Medulla oblongata (tissue), 1 donor: ENCODE data around the gene DIABLO.
"Not testable (repeated sequence)": the region's sequence is repeated elsewhere in the genome, so short reads cannot be mapped to it uniquely, and the experiment has no call there.

Experiments used
- DNase-seq: peaks from one replicate; pipeline ENCODE4 v3.0.0-alpha.2; 2015; ENCODE audit errors: extremely low spot score

DIABLO gene

DNA sequence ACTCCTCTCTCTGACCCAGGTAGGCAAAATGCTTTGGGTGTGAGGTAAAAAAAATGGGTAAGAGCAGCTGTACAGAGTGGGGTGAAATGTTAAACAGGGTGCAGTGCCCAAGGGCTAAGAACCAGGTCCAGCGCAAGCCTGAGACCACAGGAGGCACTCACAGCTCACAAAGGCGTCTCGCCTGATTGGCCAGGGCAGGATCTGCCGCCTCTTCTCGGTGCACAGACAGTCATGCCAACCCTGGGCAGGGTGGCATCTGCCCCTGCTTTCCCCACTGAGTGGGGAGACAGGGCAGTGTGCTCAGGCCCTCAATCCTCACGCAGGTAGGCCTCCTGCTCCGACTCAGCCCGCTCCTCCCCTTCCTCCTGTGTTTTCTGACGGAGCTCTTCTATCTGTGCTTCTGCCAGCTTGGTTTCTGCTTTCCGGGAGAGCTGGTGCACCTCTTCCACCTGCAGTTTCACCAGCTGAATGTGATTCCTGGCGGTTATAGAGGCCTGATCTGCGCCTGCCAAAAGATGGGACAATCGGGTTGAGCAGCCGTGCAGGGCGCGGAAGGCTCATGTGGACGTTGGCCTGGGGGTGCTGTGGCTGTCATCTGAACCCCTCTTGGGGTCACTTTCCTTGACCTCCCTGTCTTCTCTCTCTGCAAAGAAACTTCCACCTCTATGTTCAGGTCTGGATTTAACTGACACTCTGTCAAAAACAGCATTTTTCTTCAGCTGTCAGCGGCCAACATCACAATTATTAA, 17.6 kb downstream of the DIABLO start:
- DNase-seq, result no peak

DNA sequence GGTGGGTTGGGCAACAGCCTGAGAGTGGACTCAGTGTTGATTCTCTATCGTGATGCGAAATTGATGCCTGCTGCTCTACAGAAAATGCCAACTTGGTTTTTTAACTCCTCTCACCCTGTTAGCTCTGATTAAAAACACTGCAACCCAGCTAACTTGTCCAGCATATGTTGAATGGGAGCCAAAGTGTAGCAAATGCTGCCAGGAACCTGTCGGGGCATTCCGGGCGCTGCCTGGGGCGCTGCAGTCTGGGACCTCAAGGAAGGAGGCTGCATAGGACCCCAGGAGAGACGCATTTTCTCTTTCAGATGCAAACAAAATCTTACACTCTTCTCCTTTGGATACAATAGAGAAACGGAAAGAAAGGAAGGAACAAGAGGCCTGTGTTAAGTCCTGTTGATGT, 18.5 kb downstream of the DIABLO start:
- no peak for DNase-seq

DNA sequence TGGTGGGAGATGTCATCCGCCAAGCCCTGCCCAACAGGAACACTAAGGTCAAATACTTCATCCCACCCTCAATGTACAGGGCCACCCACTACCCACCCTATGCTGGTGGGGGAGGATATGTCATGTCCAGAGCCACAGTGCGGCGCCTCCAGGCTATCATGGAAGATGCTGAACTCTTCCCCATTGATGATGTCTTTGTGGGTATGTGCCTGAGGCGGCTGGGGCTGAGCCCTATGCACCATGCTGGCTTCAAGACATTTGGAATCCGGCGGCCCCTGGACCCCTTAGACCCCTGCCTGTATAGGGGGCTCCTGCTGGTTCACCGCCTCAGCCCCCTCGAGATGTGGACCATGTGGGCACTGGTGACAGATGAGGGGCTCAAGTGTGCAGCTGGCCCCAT, 18.9 kb downstream of the DIABLO start:
- DNase-seq, result no peak

DNA sequence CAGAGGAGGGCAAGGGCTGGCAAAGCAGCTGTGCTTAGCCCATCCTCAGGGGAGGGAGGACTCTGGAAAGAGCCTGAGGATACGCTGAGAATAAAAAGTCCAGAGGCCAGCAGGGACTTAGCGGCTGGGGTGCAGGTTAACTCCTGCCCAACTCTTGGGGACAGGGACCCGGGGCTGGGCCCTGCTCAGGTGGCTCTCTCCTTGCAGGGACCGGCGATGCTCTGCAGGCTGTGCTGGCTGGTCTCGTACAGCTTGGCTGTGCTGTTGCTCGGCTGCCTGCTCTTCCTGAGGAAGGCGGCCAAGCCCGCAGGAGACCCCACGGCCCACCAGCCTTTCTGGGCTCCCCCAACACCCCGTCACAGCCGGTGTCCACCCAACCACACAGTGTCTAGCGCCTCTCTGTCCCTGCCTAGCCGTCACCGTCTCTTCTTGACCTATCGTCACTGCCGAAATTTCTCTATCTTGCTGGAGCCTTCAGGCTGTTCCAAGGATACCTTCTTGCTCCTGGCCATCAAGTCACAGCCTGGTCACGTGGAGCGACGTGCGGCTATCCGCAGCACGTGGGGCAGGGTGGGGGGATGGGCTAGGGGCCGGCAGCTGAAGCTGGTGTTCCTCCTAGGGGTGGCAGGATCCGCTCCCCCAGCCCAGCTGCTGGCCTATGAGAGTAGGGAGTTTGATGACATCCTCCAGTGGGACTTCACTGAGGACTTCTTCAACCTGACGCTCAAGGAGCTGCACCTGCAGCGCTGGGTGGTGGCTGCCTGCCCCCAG, 19.6 kb downstream of the DIABLO start:
- no peak for DNase-seq

DNA sequence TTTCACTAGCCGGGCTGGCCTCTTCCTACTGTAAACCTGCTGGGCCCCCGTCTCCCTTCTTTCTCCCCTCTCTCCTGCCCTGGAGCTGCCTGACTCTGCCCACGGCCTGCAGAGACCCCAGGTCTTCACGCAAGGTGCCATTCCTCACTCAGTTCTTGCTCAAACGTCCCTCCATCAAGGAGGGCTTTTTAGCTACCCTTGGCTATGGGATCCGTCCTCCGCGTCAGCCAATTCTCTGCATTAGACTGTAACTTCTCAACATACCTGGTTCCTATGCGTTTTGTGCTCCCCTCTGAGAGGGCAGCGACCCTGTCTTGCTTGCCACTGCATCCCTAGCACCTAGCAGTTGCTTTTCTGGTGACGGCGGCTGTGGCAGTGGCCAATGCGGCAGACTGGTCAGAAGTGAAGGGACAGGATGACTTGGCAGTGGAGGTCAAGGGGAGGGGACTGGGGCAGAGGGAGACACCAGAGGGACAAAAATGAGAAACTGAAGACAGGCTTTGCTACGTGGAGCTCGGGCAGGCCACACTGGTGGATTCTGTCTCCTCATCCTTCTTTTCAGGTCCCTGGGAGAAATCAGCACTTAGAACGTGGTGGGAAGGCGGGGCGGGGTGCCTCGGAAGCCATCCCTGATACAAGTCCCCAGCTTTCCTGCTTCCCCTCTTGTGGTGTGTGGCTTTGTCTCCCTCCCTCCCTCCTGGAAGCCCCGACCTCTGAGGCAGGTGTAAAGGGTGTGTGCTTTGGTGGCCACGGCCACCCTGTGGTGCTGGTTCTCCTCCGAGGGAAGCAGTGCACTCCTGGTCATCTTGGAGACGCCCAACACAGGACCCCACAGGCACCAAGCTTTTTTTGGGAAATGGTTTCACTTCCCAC, 20.6 kb downstream of the DIABLO start:
- no peak for DNase-seq

DNA sequence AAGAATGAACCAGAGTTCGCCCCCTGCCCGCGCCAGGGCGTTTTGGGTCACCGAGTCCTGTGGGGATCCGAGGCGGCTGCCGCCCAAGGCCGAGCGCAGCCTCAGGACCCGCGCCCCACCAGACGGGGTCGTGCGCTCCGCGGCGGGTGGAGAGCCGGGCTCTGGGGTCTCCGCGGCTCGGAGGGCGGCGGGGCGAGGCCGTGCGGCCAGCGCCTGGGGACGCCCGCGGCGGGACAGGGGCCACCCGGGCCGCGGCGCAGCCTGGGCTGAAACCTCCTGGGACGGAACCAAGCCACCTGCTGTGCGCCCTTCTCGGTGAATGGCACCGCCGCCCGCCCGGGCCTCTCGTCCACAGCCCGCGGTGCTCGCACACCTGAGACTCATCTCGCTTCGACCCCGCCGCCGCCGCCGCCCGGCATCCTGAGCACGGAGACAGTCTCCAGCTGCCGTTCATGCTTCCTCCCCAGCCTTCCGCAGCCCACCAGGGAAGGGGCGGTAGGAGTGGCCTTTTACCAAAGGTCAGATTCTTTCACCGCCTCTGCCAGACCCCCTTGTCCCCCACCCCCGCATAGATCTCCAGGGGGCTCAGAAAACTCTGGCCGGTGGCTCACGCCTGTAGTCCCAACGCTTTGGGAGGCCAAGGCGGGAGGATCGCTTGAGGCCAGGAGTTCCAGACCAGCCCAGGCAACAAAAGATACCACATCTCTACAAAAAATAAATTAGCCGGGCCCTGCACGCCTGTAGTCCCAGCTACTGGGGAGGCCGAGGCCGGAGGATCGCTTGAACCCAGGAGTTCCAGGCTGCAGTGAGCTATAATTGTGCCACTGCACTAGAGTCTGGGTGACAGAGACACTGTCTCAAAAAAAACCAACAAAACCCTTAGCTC, 21.4 kb downstream of the DIABLO start:
- no peak for DNase-seq

DNA sequence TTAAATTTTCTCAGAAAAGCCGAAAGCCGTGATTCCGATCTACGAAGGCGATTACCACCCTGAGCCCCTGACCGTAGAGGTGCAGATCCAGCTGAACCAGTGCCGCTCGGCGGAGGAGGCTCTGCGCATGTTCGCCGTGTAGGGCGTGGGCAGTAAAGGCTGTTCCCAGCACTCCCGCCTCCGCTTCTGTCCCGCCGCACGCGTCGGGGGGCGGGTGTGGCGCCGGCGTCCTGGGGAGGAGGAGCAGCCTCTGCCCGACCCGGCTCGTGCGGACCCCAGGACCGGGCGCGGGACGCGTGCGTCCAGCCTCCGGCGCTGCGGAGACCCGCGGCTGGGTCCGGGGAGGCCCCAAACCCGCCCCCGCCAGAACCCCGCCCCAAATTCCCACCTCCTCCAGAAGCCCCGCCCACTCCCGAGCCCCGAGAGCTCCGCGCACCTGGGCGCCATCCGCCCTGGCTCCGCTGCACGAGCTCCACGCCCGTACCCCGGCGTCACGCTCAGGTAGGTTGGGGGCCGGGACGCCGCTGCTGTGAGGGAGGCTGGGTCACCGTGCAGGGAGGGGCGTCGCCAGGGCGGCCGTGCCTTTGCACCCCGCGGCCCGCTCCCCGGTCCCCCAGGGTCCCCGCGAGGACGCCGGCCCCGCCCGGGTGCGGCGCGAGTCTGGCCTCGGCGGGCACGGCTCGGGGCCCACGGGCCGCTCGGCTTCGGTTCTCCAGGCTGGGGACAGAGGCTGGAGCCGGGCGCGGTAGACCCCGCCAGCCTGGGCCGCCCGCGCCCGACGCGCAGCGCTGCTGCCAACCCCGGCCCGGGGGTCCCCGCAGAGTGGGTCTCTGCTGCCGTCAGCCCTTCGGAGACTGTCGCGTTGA, 22.3 kb downstream of the DIABLO start, which contains the start of gene B3GNT4:
B3GNT4 (plus strand) TSS at position 409 of the 866 bp plus-strand sequence. CDS start 910 bp downstream, outside the sequence.
- no peak for DNase-seq

DNA sequence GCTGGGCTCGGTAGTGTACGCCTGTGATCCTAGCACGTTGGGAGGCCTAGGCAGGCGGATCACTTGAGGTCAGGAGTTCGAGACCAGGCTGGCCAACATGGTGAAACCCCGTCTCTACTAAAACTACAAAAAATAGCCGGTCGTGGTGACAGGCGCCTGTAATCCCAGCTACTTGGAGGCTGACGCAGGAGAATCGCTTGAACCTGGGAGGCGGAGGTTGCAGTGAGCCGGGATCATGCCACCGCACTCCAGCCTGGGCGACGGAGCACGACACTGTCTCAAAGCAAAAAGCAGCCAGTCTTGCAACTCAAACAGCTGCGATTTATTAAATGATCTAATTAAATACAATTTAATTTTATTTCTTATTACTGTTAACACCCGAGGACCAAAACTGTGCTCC, 23.0 kb downstream of the DIABLO start:
- not testable (repeated sequence) for DNase-seq

DNA sequence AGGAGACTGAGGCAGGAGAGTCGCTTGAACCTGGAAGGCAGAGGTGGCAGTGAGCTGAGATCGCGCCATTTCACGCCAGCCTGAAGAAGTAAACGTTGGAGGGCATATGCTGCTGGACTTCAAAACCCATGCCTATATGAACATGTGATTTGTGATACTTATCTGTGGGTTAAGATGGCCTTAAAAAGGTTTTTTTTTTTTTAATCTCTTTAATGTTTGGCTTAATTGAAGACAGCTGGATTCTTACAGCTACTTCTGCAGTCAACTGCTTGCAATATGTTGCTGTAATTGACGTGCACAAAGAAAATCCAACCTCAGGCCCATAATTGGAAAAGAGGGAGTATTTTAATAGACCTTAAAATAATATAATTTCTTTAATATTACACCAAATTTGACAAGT, 23.8 kb downstream of the DIABLO start:
- no peak for DNase-seq

DNA sequence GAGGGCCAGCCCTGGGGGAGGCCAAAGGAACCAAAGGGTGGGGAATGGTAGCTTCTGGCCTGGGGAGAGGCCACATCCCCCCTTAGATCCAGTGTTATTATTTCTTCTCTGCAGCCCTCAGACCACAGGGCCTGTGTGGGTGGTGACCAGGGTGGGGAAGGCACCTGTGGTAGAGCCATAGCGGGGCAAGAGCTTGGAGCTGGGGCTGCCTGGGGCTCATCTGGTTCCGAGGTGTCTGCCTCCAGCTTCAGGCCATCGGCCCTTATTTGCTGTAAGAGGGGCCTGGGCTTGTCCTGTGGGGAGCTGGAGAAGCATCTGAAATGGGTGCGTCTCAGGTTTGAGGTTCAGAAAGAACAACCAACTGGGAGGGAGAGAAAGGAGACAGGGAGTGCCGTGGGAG, 24.5 kb downstream of the DIABLO start:
- no peak for DNase-seq

DNA sequence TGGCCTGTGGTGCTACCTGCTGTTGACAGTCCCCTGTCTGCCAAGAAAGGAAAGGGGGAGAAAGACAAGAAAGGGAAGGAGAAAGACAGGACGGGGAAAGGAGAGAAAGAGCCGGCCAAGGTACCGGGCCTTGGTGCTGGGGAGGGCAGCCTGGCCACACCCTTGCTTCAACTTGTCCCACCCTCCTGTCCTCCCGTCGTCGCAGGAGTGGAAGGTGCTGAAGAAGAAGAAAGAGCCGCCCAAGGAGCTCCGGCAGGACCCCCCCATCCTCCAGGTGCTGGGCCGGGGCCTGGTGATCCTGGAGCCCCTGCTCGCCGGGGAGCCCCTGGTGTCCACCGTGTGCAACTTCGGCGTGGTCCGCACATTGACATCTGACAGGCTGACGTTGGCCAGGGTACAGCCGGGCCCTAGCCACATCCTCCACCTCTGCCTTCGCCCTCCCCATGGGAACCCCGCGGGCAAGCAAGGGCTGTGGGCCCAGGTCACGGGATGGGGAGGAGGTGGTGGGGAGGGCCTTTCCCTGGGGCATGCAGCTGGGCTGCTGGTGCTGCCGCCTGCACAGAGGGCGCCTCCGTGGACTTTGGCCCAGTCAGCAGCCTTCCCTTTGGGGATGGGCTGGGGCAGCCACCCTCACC, 25.2 kb downstream of the DIABLO start:
- no peak for DNase-seq

DNA sequence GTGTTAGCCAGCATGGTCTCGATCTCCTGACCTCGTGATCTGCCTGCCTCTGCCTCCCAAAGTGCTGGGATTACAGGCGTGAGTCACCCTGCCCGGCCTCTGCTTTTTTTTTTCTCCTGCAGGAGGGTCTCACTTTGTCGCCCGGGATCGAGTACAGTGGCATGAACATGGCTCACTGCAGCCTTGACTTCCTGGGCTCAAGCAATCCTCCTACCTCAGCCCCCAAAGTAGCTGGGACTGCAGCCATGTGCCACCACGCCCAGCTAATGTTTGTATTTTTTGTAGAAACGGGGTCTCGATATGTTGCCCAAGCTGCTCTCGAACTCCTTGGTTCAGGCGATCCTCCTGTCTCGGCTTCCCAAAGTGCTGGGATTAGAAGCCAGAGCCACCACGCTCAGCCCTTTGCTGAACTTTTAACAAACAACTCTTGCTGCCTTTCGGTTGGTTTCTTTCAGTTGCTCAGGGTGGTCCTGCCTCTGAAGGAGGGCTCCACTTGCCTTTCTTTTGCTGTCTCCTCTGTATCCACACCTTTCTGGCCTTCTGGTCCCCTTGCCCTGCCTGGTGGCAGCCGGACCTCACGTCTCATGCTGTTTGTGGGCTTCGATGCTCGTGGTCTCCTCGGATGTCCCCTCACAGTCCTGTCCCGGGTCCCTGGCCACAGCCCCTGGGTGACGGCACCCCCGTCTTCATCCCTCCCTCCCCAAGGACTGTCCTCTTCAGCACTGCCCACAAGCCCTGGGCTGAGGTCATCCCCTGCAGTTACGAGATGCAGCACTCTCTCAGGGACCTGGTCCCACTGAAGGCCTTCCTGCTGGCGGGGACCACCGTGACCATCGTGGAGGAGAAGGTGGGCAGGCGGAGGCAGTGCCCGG, 26.1 kb downstream of the DIABLO start:
- DNase-seq, result no peak

DNA sequence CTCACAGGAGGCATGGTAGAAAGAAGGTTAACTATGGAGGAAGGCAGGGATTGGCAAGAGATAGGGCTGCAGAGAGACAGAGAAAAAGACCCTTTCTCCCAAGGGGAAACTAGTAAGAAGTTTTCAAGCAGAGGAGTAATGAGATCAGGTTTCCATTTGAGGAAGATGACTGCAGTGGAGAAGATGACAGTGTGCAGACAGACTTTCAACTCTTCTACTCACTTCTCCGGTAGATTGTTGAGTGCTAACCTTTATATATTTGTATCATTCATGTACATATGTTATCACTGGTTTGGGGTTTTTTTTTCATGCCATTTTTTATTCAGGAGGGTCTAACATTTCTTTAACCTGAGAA, 28.3 kb downstream of the DIABLO start:
- no peak for DNase-seq

DNA sequence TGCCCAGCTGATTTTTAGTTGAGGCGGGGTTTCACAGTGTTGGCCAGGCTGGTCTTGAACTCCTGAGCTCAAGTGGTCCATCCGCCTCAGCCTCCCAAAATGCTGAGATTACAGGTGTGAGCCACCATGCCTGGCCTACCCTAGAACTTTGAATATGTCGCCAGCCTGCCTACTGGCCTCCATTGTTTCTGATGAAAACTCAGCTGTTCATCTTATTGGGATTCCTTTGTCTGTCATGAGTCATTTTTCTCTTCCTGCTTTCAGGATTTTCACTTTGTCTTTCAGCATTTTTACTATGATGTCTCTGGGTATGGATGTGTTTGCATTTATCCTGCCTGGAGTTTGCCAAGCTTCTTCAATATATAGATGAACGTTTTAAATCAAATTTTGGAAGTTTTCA, 30.4 kb downstream of the DIABLO start:
- DNase-seq, result no peak

DNA sequence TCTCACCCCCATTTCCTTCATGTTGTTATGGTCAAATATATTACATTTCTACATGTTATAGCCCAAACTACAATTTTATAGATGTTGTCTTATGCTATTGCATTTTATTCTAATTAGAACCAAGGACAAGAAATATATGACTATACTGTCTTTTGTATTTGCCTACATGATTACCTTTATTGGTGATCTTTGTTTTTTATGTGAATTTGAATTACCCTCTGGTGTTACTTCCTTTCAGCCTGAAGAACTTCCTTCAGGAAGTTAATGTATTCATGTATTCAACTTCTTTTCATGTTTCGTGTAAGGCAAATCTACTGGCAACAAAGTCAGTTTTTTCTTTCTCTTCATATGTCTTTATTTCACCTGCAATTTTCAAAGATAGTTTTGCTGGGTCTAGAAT, 31.0 kb downstream of the DIABLO start:
- no peak for DNase-seq

DNA sequence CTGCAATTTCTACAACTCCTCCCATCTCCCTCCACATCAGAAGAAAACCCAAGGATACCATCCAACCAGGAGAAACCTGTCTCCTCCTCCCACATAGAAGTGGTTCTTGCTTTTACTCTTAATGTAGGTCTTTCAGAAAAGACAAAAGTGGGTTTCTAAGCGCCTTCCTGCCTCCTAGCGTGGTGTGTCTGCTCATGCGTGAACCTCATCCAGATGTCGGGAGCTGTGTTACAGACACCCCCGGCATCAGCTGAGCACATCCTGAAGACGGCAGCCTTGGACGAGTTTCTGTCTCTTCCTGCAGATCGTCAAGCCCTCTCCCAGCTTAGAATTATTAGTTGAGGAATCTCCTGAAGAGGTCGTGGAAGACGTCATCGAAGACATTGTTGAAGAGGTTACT, 33.4 kb downstream of the DIABLO start:
- DNase-seq, result no peak

DNA sequence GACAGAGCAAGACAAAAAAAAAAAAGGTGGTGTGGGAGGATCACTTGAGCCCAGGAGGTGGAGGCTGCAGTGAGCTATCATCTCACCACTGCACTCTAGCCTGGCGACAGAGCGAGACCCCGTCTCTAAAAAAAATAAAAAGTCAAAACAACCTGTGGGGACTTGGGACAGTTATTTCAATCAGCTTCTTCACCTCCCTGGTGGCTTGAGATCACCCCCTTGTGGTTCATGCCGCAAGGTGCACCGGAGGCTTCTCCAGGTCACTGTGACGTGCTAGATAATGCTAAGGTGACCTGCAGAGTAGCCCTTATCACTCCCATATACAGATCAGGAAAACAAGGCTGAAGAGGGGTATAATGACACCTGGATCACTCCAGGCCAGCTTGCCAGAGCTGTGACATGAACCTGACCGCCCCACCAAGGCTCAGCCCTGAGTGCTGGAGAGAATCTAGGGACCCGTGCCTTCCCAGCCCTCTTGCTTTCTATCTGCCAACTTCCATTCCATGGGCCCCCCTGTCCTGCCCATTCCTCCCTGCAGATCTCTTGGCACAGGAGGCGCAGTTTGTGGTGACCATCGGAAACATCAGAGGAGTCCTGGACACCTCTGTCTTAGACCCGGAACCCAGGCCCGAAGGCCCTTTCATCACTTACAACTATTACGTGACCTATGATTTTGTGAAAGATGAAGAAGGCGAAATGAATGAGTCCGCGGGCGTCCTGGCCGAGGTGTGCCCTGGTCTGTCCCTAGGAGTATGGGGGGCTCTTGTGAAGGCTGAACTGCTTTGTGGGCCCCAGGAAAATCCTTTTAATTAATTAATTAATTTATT, 34.8 kb downstream of the DIABLO start:
- peak; percentile 32 for DNase-seq
